Activated CD8-positive, alpha-beta memory T cell treated with anti-CD3 and anti-CD28 coated beads, Interleukin-2, amount 10 ng/mL, durations not matched to agents 7 days and 5 days (primary cell): ENCODE measurements around the gene TMEM254. TPM values are rescaled to one million over a fixed set of nuclear protein-coding genes. Genes with fewer than 3 reads are reported as not detected.
"Not testable (repeated sequence)": the region's sequence is repeated elsewhere in the genome, so short reads cannot be mapped to it uniquely, and the experiment has no call there.

ENCODE experiments used
- ATAC-seq: fragments of 150-1000 bp; cut with Tn5 transposase; one replicate; pipeline ENCODE4 v1.10.0; 2021; ENCODE audit warnings: moderate library complexity
- CTCF ChIA-PET: fragments of 350-600 bp; sonication (Branson Sonifier 250); formaldehyde crosslinking; loops from one replicate; lab custom pipeline; 2021; ENCODE audit warnings: antibody characterized with exemption; lab: Charles Lee
- DNase-seq: peaks from one replicate; pipeline ENCODE4 v3.0.0-alpha.2; 2020
- H3K27ac Mint-ChIP-seq: one replicate; pipeline ENCODE4 v1.8.0; 2021; ENCODE audit warnings: mild to moderate bottlenecking, mixed read lengths
- H3K27me3 Mint-ChIP-seq: one replicate; pipeline ENCODE4 v1.8.0; 2021; ENCODE audit warnings: mixed read lengths
- H3K36me3 Mint-ChIP-seq: one replicate; pipeline ENCODE4 v1.8.0; 2021; ENCODE audit warnings: mild to moderate bottlenecking, mixed read lengths
- H3K4me1 Mint-ChIP-seq: one replicate; pipeline ENCODE4 v1.8.0; 2021; ENCODE audit warnings: mixed read lengths
- H3K4me3 Mint-ChIP-seq: one replicate; pipeline ENCODE4 v1.8.0; 2021; ENCODE audit warnings: mild to moderate bottlenecking, moderate library complexity, mixed read lengths
- H3K9me3 Mint-ChIP-seq: one replicate; pipeline ENCODE4 v1.8.0; 2022; ENCODE audit warnings: low read depth, mixed read lengths
- total RNA-seq, 2 experiments: library from RNA; stranded (reverse); gene quantifications; one replicate each; pipeline ENCODE4 v1.2.3, GENCODE V29; 2021

The TMEM254 gene
- total RNA-seq, 2 experiments from 2014 or later: 12.4 to 13.9 TPM

DNA sequence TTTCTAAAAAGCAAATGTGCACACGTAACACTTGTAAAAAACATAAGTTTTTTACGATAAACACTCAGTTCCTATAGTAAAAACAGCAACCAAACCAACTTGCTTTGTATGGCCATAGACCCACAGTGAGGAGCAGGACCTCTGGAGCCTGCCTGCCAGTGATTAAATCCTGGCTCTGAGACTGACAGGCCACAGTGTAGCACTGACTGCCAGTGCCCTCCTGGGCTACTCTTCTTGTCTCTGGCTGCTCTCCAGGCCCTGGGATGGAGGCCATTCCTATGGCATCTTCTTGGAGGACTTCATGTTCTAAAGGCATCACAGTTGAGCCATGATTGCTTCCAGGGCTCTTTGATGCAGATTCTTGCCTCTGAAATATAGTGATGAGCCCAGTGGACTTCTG lies 22.7 kb upstream of the TMEM254 start:
- no peaks in the 10 kb centered on the region for H3K27me3 Mint-ChIP-seq
- H3K27ac Mint-ChIP-seq: no peak overlapping the region
- no peak overlapping the region for H3K4me3 Mint-ChIP-seq
- ATAC-seq (no peak), DNase-seq (no peak)
- no peaks in the 10 kb centered on the region for H3K36me3 Mint-ChIP-seq
- CTCF ChIA-PET: interaction anchor here (0.7 to 1.6 kb wide), 2 partner anchors 9 to 47 kb away, joined by 3 to 7 read pairs; no protein-coding TSS in a partner anchor
- no peaks in the 10 kb centered on the region for H3K4me1 Mint-ChIP-seq
- H3K9me3 Mint-ChIP-seq: no peaks in the 10 kb centered on the region

GRCh38 chr10:80057171-80057570 lies 21.3 kb upstream of the TMEM254 start:
- CTCF ChIA-PET: interaction anchor here (1.6 to 2.4 kb wide), 2 partner anchors 10 to 74 kb away, joined by 7 to 10 read pairs; no protein-coding TSS in a partner anchor
- ATAC-seq: no peak
- no peak for DNase-seq
- Mint-ChIP-seq H3K4me3 (no peak overlapping the region), H3K36me3 (no peaks in the 10 kb centered on the region), H3K27ac (no peak overlapping the region), H3K9me3 (no peaks in the 10 kb centered on the region), H3K4me1 (no peaks in the 10 kb centered on the region), H3K27me3 (no peaks in the 10 kb centered on the region)

- Mint-ChIP-seq H3K4me1 (no peaks in the 10 kb centered on the region), H3K9me3 (peaks cover 5% of the 10 kb centered on the region), H3K27ac (no peak overlapping the region), H3K36me3 (peaks cover 3% of the 10 kb centered on the region), H3K4me3 (no peak overlapping the region), H3K27me3 (peaks cover 4% of the 10 kb centered on the region)
- CTCF ChIA-PET: interaction anchor here (0.8 to 1.3 kb wide), 2 partner anchors 18 to 663 kb away, joined by 3 to 4 read pairs; no protein-coding TSS in a partner anchor
- ATAC-seq (no peak), DNase-seq (no peak)
Measured at GRCh38 chr10:80064120-80064886, 14.2 kb upstream of the TMEM254 start.

DNA sequence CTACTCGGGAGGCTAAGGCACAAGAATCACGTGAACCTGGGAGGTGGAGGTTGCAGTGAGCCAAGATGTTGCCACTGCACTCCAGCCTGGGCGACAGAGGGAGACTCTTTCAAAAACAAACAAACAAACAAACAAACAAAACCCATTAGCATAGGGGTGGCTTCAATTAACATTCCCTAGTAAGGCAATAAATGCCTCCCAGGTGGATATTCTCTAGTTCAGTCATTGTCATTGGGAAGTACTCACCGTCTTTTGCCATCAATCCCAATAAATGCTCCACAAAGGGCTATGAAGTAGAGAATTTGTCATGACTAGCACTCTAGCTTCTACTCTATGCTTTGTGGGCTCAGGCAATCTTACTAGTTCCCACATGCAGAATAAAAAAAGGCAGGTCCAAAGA lies 11.7 kb upstream of the TMEM254 start:
- Mint-ChIP-seq H3K36me3 (peaks cover 3% of the 10 kb centered on the region), H3K27me3 (peaks cover 4% of the 10 kb centered on the region), H3K27ac (no peak overlapping the region), H3K9me3 (peaks cover 5% of the 10 kb centered on the region), H3K4me3 (no peak overlapping the region), H3K4me1 (no peaks in the 10 kb centered on the region)
- DNase-seq (no peak), ATAC-seq (no peak)
- CTCF ChIA-PET: interaction anchor here (1.4 kb wide), 1 partner anchor 20 kb away, joined by 5 read pairs; no protein-coding TSS in a partner anchor

DNA sequence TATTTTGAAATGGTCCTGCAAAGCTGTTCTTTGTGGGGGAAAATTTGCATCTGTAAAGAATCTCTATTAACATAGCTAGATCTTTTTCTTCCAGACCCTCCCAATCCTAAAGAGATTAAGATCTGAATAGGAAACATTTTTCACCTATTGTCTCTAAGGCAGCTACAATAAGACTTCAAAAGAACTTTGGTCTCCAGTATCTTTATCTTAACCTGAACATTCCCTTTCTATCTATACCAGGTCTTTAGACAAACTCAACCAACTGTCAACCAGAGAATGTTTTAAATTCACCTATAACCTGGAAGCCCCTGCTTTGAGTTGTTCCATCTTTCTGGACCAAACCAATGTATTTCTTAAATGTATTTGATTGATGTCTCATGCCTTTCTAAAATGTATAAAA lies 10.6 kb upstream of the TMEM254 start:
- ATAC-seq, H3K4me3 Mint-ChIP-seq, H3K27me3 Mint-ChIP-seq, H3K4me1 Mint-ChIP-seq, H3K27ac Mint-ChIP-seq, H3K36me3 Mint-ChIP-seq, H3K9me3 Mint-ChIP-seq, CTCF ChIA-PET, DNase-seq: not testable (repeated sequence)

DNA sequence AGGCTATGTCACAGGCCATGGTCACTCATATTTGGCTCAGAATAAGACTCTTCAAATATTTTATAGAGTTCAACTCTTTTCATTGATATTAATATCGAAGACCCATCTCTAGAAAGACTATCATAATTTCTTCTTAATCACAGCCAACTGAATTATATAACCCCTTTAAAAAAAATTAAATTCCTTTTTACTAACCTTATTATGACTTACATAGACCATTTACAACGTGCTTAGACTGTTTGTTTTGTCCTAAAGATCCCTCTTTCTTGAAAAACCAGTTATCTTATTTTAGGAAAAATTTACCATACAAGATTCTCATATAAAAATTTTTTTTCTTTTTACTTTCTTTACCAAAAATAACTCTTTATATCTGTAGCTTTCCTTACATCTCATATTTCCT lies 10.2 kb upstream of the TMEM254 start:
- CTCF ChIA-PET: interaction anchor here (0.7 kb wide), 1 partner anchor 117 kb away, joined by 3 read pairs; no protein-coding TSS in a partner anchor
- Mint-ChIP-seq H3K27ac (no peak overlapping the region), H3K4me1 (no peaks in the 10 kb centered on the region), H3K27me3 (peaks cover 4% of the 10 kb centered on the region), H3K36me3 (peaks cover 3% of the 10 kb centered on the region), H3K4me3 (no peak overlapping the region), H3K9me3 (peaks cover 5% of the 10 kb centered on the region)
- no peak for DNase-seq
- no peak for ATAC-seq

- Mint-ChIP-seq H3K4me1 (no peaks in the 10 kb centered on the region), H3K36me3 (peaks cover 3% of the 10 kb centered on the region), H3K27me3 (peaks cover 4% of the 10 kb centered on the region), H3K4me3 (no peak overlapping the region), H3K9me3 (peaks cover 5% of the 10 kb centered on the region), H3K27ac (no peak overlapping the region)
- CTCF ChIA-PET: interaction anchor here (2.1 kb wide), 2 partner anchors 9 to 11 kb away, joined by 6 to 11 read pairs; partner anchors contain the start of gene TMEM254
- DNase-seq (no peak), ATAC-seq (no peak)
Measured at GRCh38 chr10:80070057-80070456, 8.4 kb upstream of the TMEM254 start.

DNA sequence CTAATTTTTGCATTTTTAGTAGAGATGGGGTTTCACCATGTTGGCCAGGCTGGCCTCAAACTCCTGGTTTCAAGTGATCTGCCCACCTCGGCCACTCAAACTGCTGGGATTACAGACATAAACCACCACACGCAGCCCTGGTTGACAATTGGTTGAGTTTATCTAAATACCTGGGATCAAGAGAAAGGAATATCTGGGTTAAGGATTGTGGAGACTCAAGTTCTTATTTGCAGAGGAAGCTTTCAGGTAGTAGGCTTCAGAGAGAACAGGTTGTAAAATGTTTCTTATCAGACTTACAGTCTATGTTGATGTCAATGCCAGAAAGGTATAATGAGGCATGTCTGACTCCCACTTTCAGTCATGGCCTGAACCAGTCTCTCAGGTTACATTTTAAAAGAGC lies 5.9 kb upstream of the TMEM254 start:
- peaks cover 6% of the 10 kb centered on the region for H3K36me3 Mint-ChIP-seq
- H3K4me1 Mint-ChIP-seq: peaks cover 7% of the 10 kb centered on the region
- DNase-seq (no peak), ATAC-seq (no peak)
- CTCF ChIA-PET: interaction anchor here (3.2 kb wide), 1 partner anchor 14 kb away, joined by 8 read pairs; no protein-coding TSS in a partner anchor
- peaks cover 4% of the 10 kb centered on the region for H3K27me3 Mint-ChIP-seq
- H3K9me3 Mint-ChIP-seq: peaks cover 5% of the 10 kb centered on the region
- H3K4me3 Mint-ChIP-seq: no peak overlapping the region
- H3K27ac Mint-ChIP-seq: no peak overlapping the region

- DNase-seq: no peak
- Mint-ChIP-seq H3K4me3 (no peak overlapping the region), H3K9me3 (no peaks in the 10 kb centered on the region), H3K27ac (no peak overlapping the region), H3K4me1 (peaks cover 24% of the 10 kb centered on the region), H3K27me3 (no peaks in the 10 kb centered on the region), H3K36me3 (peaks cover 3% of the 10 kb centered on the region)
- CTCF ChIA-PET: interaction anchor here (1.5 kb wide), 1 partner anchor 29 kb away, joined by 4 read pairs; no protein-coding TSS in a partner anchor
- ATAC-seq: no peak
Measured at GRCh38 chr10:80075781-80076180, 2.7 kb upstream of the TMEM254 start.

- Mint-ChIP-seq H3K9me3 (no peaks in the 10 kb centered on the region), H3K27ac (peak overlapping the region; percentile 95)
Measured at GRCh38 chr10:80077869-80078447, 507 bp upstream of the TMEM254 start.

GRCh38 chr10:80079312-80079719 lies 851 bp downstream of the TMEM254 start:
- Mint-ChIP-seq H3K36me3 (peaks cover 3% of the 10 kb centered on the region), H3K4me1 (peaks cover 24% of the 10 kb centered on the region), H3K4me3 (peak overlapping the region; percentile 98), H3K9me3 (no peaks in the 10 kb centered on the region), H3K27me3 (no peaks in the 10 kb centered on the region), H3K27ac (peak overlapping the region; percentile 95)
- CTCF ChIA-PET: interaction anchor here (0.8 to 4.0 kb wide), 8 partner anchors 10 to 65 kb away, joined by 3 to 12 read pairs (median 5); no protein-coding TSS in a partner anchor
- DNase-seq: no peak
- ATAC-seq: no peak

More at GRCh38 chr10:80077869-80078447, 507 bp upstream of the TMEM254 start:
- Mint-ChIP-seq H3K4me3 (peak overlapping the region; percentile 98), H3K36me3 (peaks cover 3% of the 10 kb centered on the region), H3K4me1 (peaks cover 24% of the 10 kb centered on the region), H3K27me3 (no peaks in the 10 kb centered on the region)
- DNase-seq (no peak), ATAC-seq (no peak)
- CTCF ChIA-PET: interaction anchor here (1.0 to 4.0 kb wide), 4 partner anchors 8 to 66 kb away, joined by 3 to 12 read pairs (median 6); no protein-coding TSS in a partner anchor

DNA sequence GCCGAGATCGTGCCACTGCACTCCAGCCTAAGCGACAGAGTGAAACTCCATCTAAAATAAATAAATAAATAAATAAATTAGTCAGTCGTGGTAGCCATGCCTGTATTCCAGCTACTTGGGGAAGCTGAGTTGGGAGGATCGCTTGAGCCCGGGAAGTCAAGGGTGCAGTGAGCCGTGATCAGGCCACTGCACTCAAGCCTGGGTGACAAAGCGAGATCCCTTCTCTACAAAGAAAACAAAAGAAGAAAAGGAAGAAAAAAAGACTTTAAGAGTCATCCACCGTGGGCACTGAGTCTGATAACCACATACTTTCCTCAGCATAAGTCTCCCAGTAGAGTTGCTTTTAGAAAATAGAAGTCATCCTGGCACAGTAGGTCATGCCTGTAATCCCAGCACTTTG lies 2.6 kb downstream of the TMEM254 start:
- Mint-ChIP-seq H3K36me3 (no peaks in the 10 kb centered on the region), H3K4me3 (no peak overlapping the region), H3K27ac (no peak overlapping the region), H3K9me3 (no peaks in the 10 kb centered on the region), H3K27me3 (no peaks in the 10 kb centered on the region), H3K4me1 (peaks cover 19% of the 10 kb centered on the region)
- no peak for ATAC-seq
- DNase-seq: no peak
- CTCF ChIA-PET: no interaction called here
